Dendritic cell treated with granulocyte-macrophage colony-stimulating factor and Interleukin-4, amounts not matched to agents 40 ng/mL and 50 ng/mL, for 4 days (primary cell): Measurements from ENCODE around the gene SPIRE2.

Source experiments
- H3K27ac Mint-ChIP-seq: one replicate; pipeline ENCODE4 v1.8.0; 2022; ENCODE audit warnings: mild to moderate bottlenecking, mixed read lengths
- H3K27me3 Mint-ChIP-seq: one replicate; pipeline ENCODE4 v1.8.0; 2022; ENCODE audit warnings: mild to moderate bottlenecking, mixed read lengths
- H3K36me3 Mint-ChIP-seq: one replicate; pipeline ENCODE4 v1.8.0; 2022; ENCODE audit warnings: low read depth, mixed read lengths
- H3K4me1 Mint-ChIP-seq: one replicate; pipeline ENCODE4 v1.8.0; 2022; ENCODE audit warnings: low read depth, mixed read lengths
- H3K4me3 Mint-ChIP-seq: one replicate; pipeline ENCODE4 v1.8.0; 2022; ENCODE audit warnings: mild to moderate bottlenecking, moderate library complexity, mixed read lengths
- H3K9me3 Mint-ChIP-seq: one replicate; pipeline ENCODE4 v1.8.0; 2022; ENCODE audit warnings: mixed read lengths
- intact Hi-C: fragments of 100-400 bp; cut with micrococcal nuclease; formaldehyde crosslinking; loops from one replicate; pipeline ENCODE4 v1.15.0; 2022

SPIRE2 gene

GRCh38 chr16:89898201-89898967 is 70.1 kb downstream of the SPIRE2 start:
- Mint-ChIP-seq H3K36me3 (peaks cover 90% of the 10 kb centered on the region), H3K27me3 (no peaks in the 10 kb centered on the region), H3K9me3 (no peaks in the 10 kb centered on the region), H3K4me3 (no peak overlapping the region), H3K4me1 (no peaks in the 10 kb centered on the region), H3K27ac (no peak overlapping the region)
- intact Hi-C loops, result no loop called here

- Mint-ChIP-seq H3K9me3 (no peaks in the 10 kb centered on the region), H3K27me3 (no peaks in the 10 kb centered on the region), H3K4me1 (no peaks in the 10 kb centered on the region), H3K4me3 (no peak overlapping the region), H3K36me3 (peaks cover 90% of the 10 kb centered on the region), H3K27ac (no peak overlapping the region)
- intact Hi-C loops, result no loop called here
Measured at GRCh38 chr16:89899879-89900481, 71.7 kb downstream of the SPIRE2 start.

GRCh38 chr16:89900885-89901284 is 72.6 kb downstream of the SPIRE2 start:
- Mint-ChIP-seq H3K36me3 (peaks cover 90% of the 10 kb centered on the region), H3K27ac (no peak overlapping the region), H3K4me1 (no peaks in the 10 kb centered on the region), H3K4me3 (no peak overlapping the region), H3K9me3 (no peaks in the 10 kb centered on the region), H3K27me3 (no peaks in the 10 kb centered on the region)
- intact Hi-C loops, result no loop called here

- H3K4me1 Mint-ChIP-seq, result no peaks in the 10 kb centered on the region
- H3K36me3 Mint-ChIP-seq, result peaks cover 90% of the 10 kb centered on the region
- no peaks in the 10 kb centered on the region for H3K27me3 Mint-ChIP-seq
- H3K4me3 Mint-ChIP-seq, result no peak overlapping the region
- H3K27ac Mint-ChIP-seq, result no peak overlapping the region
- H3K9me3 Mint-ChIP-seq, result no peaks in the 10 kb centered on the region
- intact Hi-C loops, result no loop called here
Measured at GRCh38 chr16:89902980-89903379, 74.7 kb downstream of the SPIRE2 start.

GRCh38 chr16:89903908-89904515 is 75.7 kb downstream of the SPIRE2 start:
- intact Hi-C loops, result no loop called here
- peaks cover 90% of the 10 kb centered on the region for H3K36me3 Mint-ChIP-seq
- H3K4me1 Mint-ChIP-seq, result no peaks in the 10 kb centered on the region
- H3K9me3 Mint-ChIP-seq, result no peaks in the 10 kb centered on the region
- no peaks in the 10 kb centered on the region for H3K27me3 Mint-ChIP-seq
- no peak overlapping the region for H3K4me3 Mint-ChIP-seq
- H3K27ac Mint-ChIP-seq, result no peak overlapping the region

GRCh38 chr16:89904606-89905510 is 76.6 kb downstream of the SPIRE2 start:
- peaks cover 90% of the 10 kb centered on the region for H3K36me3 Mint-ChIP-seq

GRCh38 chr16:89905511-89906139 is 77.3 kb downstream of the SPIRE2 start:
- H3K27me3 Mint-ChIP-seq, result no peaks in the 10 kb centered on the region
- H3K27ac Mint-ChIP-seq, result no peak overlapping the region
- peaks cover 11% of the 10 kb centered on the region for H3K4me1 Mint-ChIP-seq
- intact Hi-C loops, result no loop called here
- no peaks in the 10 kb centered on the region for H3K9me3 Mint-ChIP-seq
- H3K4me3 Mint-ChIP-seq, result peak overlapping the region; percentile 30
- H3K36me3 Mint-ChIP-seq, result peaks cover 90% of the 10 kb centered on the region

More at GRCh38 chr16:89904606-89905510, 76.6 kb downstream of the SPIRE2 start:
- Mint-ChIP-seq H3K27me3 (no peaks in the 10 kb centered on the region), H3K9me3 (no peaks in the 10 kb centered on the region), H3K4me1 (peaks cover 5% of the 10 kb centered on the region), H3K4me3 (no peak overlapping the region), H3K27ac (no peak overlapping the region)
- intact Hi-C loops, result no loop called here

GRCh38 chr16:89906140-89907025 is 78.1 kb downstream of the SPIRE2 start:
- no peaks in the 10 kb centered on the region for H3K27me3 Mint-ChIP-seq
- H3K4me1 Mint-ChIP-seq, result peaks cover 11% of the 10 kb centered on the region
- H3K9me3 Mint-ChIP-seq, result no peaks in the 10 kb centered on the region
- H3K36me3 Mint-ChIP-seq, result peaks cover 90% of the 10 kb centered on the region
- H3K4me3 Mint-ChIP-seq, result no peak overlapping the region
- intact Hi-C loops, result no loop called here
- H3K27ac Mint-ChIP-seq, result no peak overlapping the region

- H3K36me3 Mint-ChIP-seq, result peaks cover 98% of the 10 kb centered on the region
- H3K4me1 Mint-ChIP-seq, result peaks cover 15% of the 10 kb centered on the region
- intact Hi-C loops, result no loop called here
- H3K27ac Mint-ChIP-seq, result no peak overlapping the region
- H3K27me3 Mint-ChIP-seq, result no peaks in the 10 kb centered on the region
- H3K9me3 Mint-ChIP-seq, result no peaks in the 10 kb centered on the region
- no peak overlapping the region for H3K4me3 Mint-ChIP-seq
Measured at GRCh38 chr16:89907055-89907814, 79.0 kb downstream of the SPIRE2 start.

GRCh38 chr16:89908236-89908635 is 80.0 kb downstream of the SPIRE2 start:
- intact Hi-C loops, result no loop called here
- Mint-ChIP-seq H3K36me3 (peaks cover 100% of the 10 kb centered on the region), H3K27ac (no peak overlapping the region), H3K9me3 (no peaks in the 10 kb centered on the region), H3K27me3 (no peaks in the 10 kb centered on the region), H3K4me3 (no peak overlapping the region), H3K4me1 (peaks cover 19% of the 10 kb centered on the region)

- intact Hi-C loops, result no loop called here
- Mint-ChIP-seq H3K4me1 (peaks cover 19% of the 10 kb centered on the region), H3K27me3 (no peaks in the 10 kb centered on the region), H3K9me3 (no peaks in the 10 kb centered on the region), H3K4me3 (no peak overlapping the region), H3K27ac (peak overlapping the region; percentile 30), H3K36me3 (peaks cover 86% of the 10 kb centered on the region)
Measured at GRCh38 chr16:89909777-89910716, 81.8 kb downstream of the SPIRE2 start.
